ENCODE data around the gene TSPAN11.

- TF ChIP-seq CTCF (conservative IDR thresholded peaks at IDR 0.05; ENCODE audit: low read depth in 2 of 2) = no peak
- no peak for TF ChIP-seq REST (IDR thresholded peaks at IDR 0.05; ENCODE audit: unreplicated experiment)
- no peak for TF ChIP-seq CREB1 (CRISPR knock-in tag; IDR thresholded peaks at IDR 0.05; ENCODE audit: low read depth)
- no peak for TF ChIP-seq EZH2phosphoT487 (IDR thresholded peaks at IDR 0.05; ENCODE audit: unreplicated experiment)
- no peak for TF ChIP-seq EZH2 (IDR thresholded peaks at IDR 0.05; ENCODE audit: low read depth, unreplicated experiment)
- TF ChIP-seq JUNB (IDR thresholded peaks at IDR 0.05; ENCODE audit: unreplicated experiment) = no peak
Observed at GRCh38 chr12:30978639-30979038, 52.1 kb downstream of the TSPAN11 start.

All from GM23338 (cell line).